HFFc6 (cell line): ENCODE results near the gene ZNF684. TPM values are rescaled to one million over a fixed set of nuclear protein-coding genes. Genes with fewer than 3 reads are reported as not detected.
"Not testable (repeated sequence)": the region's sequence is repeated elsewhere in the genome, so short reads cannot be mapped to it uniquely, and the experiment has no call there.

ENCODE experiments used
- DNase-seq: peaks from one replicate; pipeline ENCODE4 v3.0.0-alpha.2; 2018
- H3K27ac Mint-ChIP-seq: 2 replicates; pipeline ENCODE4 v1.8.0; 2020; ENCODE audit warnings: mild to moderate bottlenecking, mixed read lengths
- H3K27me3 Mint-ChIP-seq: 2 replicates; pipeline ENCODE4 v1.8.0; 2021; ENCODE audit warnings: mild to moderate bottlenecking, moderate library complexity, mixed read lengths; ENCODE audit not compliant: insufficient read depth
- H3K36me3 Mint-ChIP-seq: 2 replicates; pipeline ENCODE4 v1.8.0; 2021; ENCODE audit warnings: low read depth, mixed read lengths
- H3K4me1 Mint-ChIP-seq: 2 replicates; pipeline ENCODE4 v1.8.0; 2020; ENCODE audit warnings: low read depth, mixed read lengths
- H3K4me3 Mint-ChIP-seq: 2 replicates; pipeline ENCODE4 v1.8.0; 2020; ENCODE audit warnings: mild to moderate bottlenecking, moderate library complexity, mixed read lengths
- H3K9me3 Mint-ChIP-seq: 2 replicates; pipeline ENCODE4 v1.8.0; 2020; ENCODE audit warnings: mild to moderate bottlenecking, mixed read lengths
- total RNA-seq, 6 experiments: library from RNA; stranded (reverse); fragmentation: NEBNext Ultra II Directional; extraction: Animal tissue kit (Norgen Biotek cat#: 25700); gene quantifications; 2 replicates in 1 of 6; 3 replicates in 5 of 6; pipeline ENCODE4 v1.2.3, GENCODE V29; 2021
- TF ChIP-seq, protein P1 (sequence below): fragments of 200-600 bp; sonication (generic); IDR thresholded peaks from 2 replicates; pipeline ENCODE4 v1.5.0; 2021; ENCODE audit warnings: antibody characterized with exemption, mild to moderate bottlenecking

ZNF684 gene
- total RNA-seq, 6 experiments from 2014 or later = 1.6 to 3.2 (median 2.6) TPM

DNA sequence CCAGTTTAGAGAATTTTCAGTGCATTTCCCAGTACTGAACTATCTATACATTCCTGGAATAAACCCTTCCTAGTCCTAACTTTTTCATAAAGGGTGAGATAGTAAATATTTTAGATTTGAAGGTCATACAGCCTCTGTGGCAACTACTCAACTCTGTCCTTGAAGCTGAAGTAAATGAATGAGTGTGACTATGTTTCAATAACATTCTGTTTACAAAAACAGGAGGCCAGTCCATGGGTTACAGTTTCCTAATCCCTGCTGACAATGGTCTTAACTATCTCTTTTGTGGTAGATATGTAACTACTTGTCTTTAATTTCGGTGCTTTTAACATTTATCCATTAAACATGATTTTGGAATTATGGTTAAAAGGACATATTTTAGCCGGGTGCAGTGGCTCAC is 4.3 kb downstream of the ZNF684 start:
- TF ChIP-seq, protein P1, sequence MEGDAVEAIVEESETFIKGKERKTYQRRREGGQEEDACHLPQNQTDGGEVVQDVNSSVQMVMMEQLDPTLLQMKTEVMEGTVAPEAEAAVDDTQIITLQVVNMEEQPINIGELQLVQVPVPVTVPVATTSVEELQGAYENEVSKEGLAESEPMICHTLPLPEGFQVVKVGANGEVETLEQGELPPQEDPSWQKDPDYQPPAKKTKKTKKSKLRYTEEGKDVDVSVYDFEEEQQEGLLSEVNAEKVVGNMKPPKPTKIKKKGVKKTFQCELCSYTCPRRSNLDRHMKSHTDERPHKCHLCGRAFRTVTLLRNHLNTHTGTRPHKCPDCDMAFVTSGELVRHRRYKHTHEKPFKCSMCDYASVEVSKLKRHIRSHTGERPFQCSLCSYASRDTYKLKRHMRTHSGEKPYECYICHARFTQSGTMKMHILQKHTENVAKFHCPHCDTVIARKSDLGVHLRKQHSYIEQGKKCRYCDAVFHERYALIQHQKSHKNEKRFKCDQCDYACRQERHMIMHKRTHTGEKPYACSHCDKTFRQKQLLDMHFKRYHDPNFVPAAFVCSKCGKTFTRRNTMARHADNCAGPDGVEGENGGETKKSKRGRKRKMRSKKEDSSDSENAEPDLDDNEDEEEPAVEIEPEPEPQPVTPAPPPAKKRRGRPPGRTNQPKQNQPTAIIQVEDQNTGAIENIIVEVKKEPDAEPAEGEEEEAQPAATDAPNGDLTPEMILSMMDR = no peak
- peaks cover 22% of the 10 kb centered on the region for H3K4me1 Mint-ChIP-seq
- DNase-seq = no peak
- H3K4me3 Mint-ChIP-seq = no peak overlapping the region
- peaks cover 17% of the 10 kb centered on the region for H3K36me3 Mint-ChIP-seq
- no peaks in the 10 kb centered on the region; the same call in 1 of the 2 replicates for H3K27me3 Mint-ChIP-seq
- H3K27ac Mint-ChIP-seq = no peak overlapping the region
- peaks cover 5% of the 10 kb centered on the region for H3K9me3 Mint-ChIP-seq

DNA sequence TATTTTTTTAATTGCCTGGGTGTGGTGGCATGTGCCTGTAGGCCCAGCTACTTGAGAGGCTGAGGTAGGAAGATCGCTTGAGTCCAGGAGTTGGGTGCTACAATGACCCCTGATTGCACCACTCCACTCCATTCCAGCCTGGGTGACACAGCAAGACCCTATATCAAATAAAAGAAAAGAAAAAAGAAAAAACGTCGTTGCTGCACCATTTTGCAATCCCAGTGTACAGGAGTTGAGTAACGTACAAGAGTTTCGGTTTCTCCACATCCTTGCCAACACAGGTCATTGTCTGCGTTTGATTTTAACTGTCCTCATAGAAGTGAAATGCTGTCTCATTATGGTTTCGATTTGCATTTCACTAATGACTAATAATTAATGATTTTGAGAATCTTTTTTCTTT is 7.9 kb downstream of the ZNF684 start:
- no peak overlapping the region for H3K27ac Mint-ChIP-seq
- no peaks in the 10 kb centered on the region for H3K9me3 Mint-ChIP-seq
- no peaks in the 10 kb centered on the region for H3K4me1 Mint-ChIP-seq
- peaks cover 20% of the 10 kb centered on the region for H3K36me3 Mint-ChIP-seq
- DNase-seq = no peak
- TF ChIP-seq, protein P1 = no peak
- H3K4me3 Mint-ChIP-seq = no peak overlapping the region
- no peaks in the 10 kb centered on the region for H3K27me3 Mint-ChIP-seq

DNA sequence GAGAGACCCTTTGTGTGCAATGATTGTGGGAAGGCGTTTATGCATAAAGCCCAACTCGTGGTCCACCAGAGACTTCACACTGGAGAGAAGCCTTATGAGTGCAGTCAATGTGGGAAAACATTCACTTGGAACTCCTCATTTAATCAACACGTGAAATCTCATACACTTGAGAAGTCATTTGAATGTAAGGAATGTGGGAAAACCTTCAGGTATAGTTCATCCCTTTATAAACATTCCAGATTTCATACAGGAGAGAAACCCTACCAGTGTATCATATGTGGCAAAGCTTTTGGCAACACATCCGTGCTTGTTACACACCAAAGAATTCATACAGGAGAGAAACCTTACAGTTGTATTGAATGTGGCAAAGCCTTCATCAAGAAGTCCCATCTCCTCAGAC is 15.5 kb downstream of the ZNF684 start:
- no peaks in the 10 kb centered on the region for H3K4me1 Mint-ChIP-seq
- H3K4me3 Mint-ChIP-seq = no peak overlapping the region
- peaks cover 25% of the 10 kb centered on the region for H3K9me3 Mint-ChIP-seq
- TF ChIP-seq, protein P1 = no peak
- peaks cover 46% of the 10 kb centered on the region for H3K36me3 Mint-ChIP-seq
- H3K27ac Mint-ChIP-seq = no peak overlapping the region
- no peak for DNase-seq
- H3K27me3 Mint-ChIP-seq = no peaks in the 10 kb centered on the region

DNA sequence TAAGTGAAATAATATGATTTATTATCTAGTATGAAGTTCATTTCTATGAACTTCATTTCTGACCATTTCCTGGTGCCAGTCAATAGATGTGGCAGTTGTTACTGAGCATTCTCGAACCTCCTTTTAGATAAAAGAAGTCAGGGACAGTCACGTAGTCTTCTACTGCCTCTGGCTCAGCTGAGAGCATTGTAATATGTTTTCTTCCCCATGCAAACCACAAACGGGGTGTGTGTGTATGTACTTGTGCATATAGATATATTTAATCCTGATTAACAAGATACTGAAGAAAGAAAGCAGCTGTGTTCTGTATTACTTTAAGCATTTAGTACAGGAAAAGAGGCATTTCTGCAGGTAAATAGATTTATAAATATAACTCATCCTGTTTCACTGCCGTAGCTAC is 21.6 kb downstream of the ZNF684 start:
- no peak for DNase-seq
- Mint-ChIP-seq H3K4me3 (no peak overlapping the region), H3K27ac (no peak overlapping the region), H3K36me3 (peaks cover 4% of the 10 kb centered on the region; the same call in 1 of the 2 replicates), H3K27me3 (no peaks in the 10 kb centered on the region; the same call in 1 of the 2 replicates), H3K4me1 (no peaks in the 10 kb centered on the region), H3K9me3 (peaks cover 5% of the 10 kb centered on the region; the same call in 1 of the 2 replicates)
- TF ChIP-seq, protein P1 = no peak

DNA sequence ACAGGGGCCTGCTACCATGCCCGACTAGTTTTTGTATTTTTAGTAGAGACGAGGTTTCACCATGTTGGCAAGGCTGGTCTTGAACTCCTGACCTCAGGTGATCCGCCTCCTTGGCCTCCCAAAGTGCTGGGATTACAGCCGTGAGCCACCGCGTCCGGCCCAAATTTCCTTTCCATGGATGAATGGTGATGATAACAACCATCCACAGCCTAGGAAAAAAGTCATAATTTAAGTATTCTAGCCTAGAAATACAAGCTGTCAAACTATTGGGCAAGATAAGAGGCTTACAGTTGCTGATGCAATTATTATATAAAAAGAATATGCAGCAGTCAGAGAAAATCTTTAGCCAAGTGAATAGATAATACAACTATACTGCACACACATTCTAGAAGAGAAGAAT is 23.4 kb downstream of the ZNF684 start:
- H3K9me3 Mint-ChIP-seq, H3K36me3 Mint-ChIP-seq, H3K27me3 Mint-ChIP-seq, H3K4me1 Mint-ChIP-seq, H3K4me3 Mint-ChIP-seq, H3K27ac Mint-ChIP-seq, DNase-seq: not testable (repeated sequence)

DNA sequence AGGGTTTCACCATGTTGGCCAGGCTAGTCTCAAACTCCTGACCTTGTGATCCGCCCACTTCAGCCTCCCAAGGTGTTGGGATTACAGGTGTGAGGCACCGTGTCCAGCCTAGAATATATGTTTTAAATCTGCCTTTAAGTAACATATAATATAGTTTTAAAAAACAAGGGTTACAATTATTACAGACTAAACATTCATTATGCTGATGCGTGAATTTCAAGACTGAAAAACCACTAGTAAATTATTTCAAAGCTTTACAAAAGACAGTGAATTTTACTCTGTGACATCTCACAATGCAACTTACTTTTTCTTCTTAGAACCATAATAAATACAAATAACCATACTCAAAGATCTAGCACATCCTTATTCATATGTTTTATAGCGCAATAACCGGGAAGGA is 24.7 kb downstream of the ZNF684 start:
- TF ChIP-seq, protein P1 = no peak
- DNase-seq = no peak
- H3K4me3 Mint-ChIP-seq = no peak overlapping the region
- peaks cover 10% of the 10 kb centered on the region for H3K9me3 Mint-ChIP-seq
- H3K36me3 Mint-ChIP-seq = no peaks in the 10 kb centered on the region
- no peaks in the 10 kb centered on the region; the same call in 1 of the 2 replicates for H3K27me3 Mint-ChIP-seq
- H3K4me1 Mint-ChIP-seq = no peaks in the 10 kb centered on the region
- no peak overlapping the region for H3K27ac Mint-ChIP-seq

DNA sequence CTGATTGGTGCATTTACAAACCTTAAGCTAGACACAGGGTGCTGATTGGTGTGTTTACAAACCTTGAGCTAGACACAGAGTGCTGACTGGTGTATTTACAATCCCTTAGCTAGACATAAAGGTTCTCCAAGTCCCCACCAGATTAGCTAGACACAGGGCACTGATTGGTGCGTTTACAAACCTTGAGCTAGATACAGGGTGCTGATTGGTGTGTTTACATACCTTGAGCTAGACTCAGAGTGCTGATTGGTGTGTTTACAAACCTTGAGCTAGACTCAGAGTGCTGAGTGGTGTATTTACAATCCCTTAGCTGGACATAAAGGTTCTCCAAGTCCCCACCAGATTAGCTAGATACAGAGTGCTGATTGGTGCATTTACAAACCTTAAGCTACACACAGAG is 26.8 kb downstream of the ZNF684 start:
- H3K36me3 Mint-ChIP-seq, H3K27ac Mint-ChIP-seq: not testable (repeated sequence)

More for the DNA sequence above, 26.8 kb downstream of the ZNF684 start:
- H3K9me3 Mint-ChIP-seq, H3K4me1 Mint-ChIP-seq, DNase-seq, H3K4me3 Mint-ChIP-seq, H3K27me3 Mint-ChIP-seq: not testable (repeated sequence)
